IMR-90 (cell line): ENCODE data around the gene CCDC138. TPM values are rescaled to one million over a fixed set of nuclear protein-coding genes. Genes with fewer than 3 reads are reported as not detected.
A peak's percentile ranks its signal among the peaks of the same experiment; 100 is the strongest.

Source experiments
- ATAC-seq: fragments of 200-7000 bp; cut with Tn5 transposase; 2 replicates; pipeline ENCODE4 v1.9.1; 2020; ENCODE audit warnings: low read depth, mild to moderate bottlenecking, moderate library complexity
- Bru-seq: library from RNA; stranded (reverse); fragments of 400-500 nt; gene quantifications from one replicate; lab custom pipeline; 2021; lab: Mats Ljungman, UMichigan
- BruChase-seq, 2 experiments: library from RNA; stranded (reverse); fragments of 400-500 nt; gene quantifications; one replicate each; lab custom pipeline; 2021; lab: Mats Ljungman, UMichigan
- BruUV-seq: library from RNA; stranded (reverse); fragments of 400-500 nt; replicated peaks from 2 replicates; lab custom pipeline; 2021; lab: Mats Ljungman, UMichigan
- CTCF ChIA-PET: fragments of 300-600 bp; formaldehyde crosslinking; extraction: SDS; loops from one replicate; lab custom pipeline; 2021; ENCODE audit warnings: antibody characterized with exemption; lab: Yijun Ruan, JAX
- POLR2A ChIA-PET: fragments of 300-600 bp; sonication (Branson Sonifier 250); formaldehyde crosslinking; loops from one replicate; lab custom pipeline; 2022; ENCODE audit warnings: antibody characterized with exemption; ENCODE audit not compliant: unreplicated experiment; lab: Charles Lee
- DNase-seq: peaks from one replicate; pipeline ENCODE4 v3.0.0; 2013
- H2AFZ ChIP-seq: replicated peaks from 2 replicates; pipeline ENCODE3; 2013; ENCODE audit warnings: low read length, mild to moderate bottlenecking; ENCODE audit not compliant: poor library complexity
- H2AK5ac ChIP-seq: 2 replicates; pipeline ENCODE4 v1.6.1; 2013; ENCODE audit warnings: low read depth, low read length, inconsistent platforms
- H2AK9ac ChIP-seq: replicated peaks from 2 replicates; pipeline ENCODE3; 2013; ENCODE audit warnings: mild to moderate bottlenecking, low read depth, low read length, moderate library complexity; ENCODE audit not compliant: poor library complexity
- H2BK120ac ChIP-seq: 2 replicates; pipeline ENCODE4 v1.6.1; 2013; ENCODE audit warnings: low read depth, low read length, inconsistent platforms
- H2BK15ac ChIP-seq: 3 replicates; pipeline ENCODE4 v1.6.1; 2013; ENCODE audit warnings: low read depth, low read length, inconsistent platforms
- H2BK20ac ChIP-seq: 2 replicates; pipeline ENCODE4 v1.6.1; 2013; ENCODE audit warnings: low read depth, mild to moderate bottlenecking, inconsistent platforms, low read length, moderate library complexity
- H2BK5ac ChIP-seq: 2 replicates; pipeline ENCODE4 v1.6.1; 2013; ENCODE audit warnings: mild to moderate bottlenecking, low read depth, low read length, inconsistent platforms; ENCODE audit not compliant: poor library complexity, severe bottlenecking
- H3K14ac ChIP-seq: replicated peaks from 2 replicates; pipeline ENCODE4 v1.6.1; 2013; ENCODE audit warnings: low read depth, low read length, inconsistent platforms
- H3K18ac ChIP-seq: 2 replicates; pipeline ENCODE4 v1.6.1; 2013; ENCODE audit warnings: low read depth, low read length, control low read depth
- H3K23ac ChIP-seq: 2 replicates; pipeline ENCODE4 v1.6.1; 2013; ENCODE audit warnings: low read depth, low read length, inconsistent platforms
- H3K27ac ChIP-seq: 2 replicates; pipeline ENCODE4 v1.5.1; 2013; ENCODE audit warnings: mild to moderate bottlenecking, control low read depth, low read length; ENCODE audit not compliant: insufficient read depth
- H3K27me3 ChIP-seq: 2 replicates; pipeline ENCODE4 v1.6.1; 2013; ENCODE audit warnings: low read length; ENCODE audit not compliant: control insufficient read depth, insufficient read depth
- H3K36me3 ChIP-seq: 2 replicates; pipeline ENCODE4 v1.6.1; 2013; ENCODE audit warnings: low read length, mixed read lengths; ENCODE audit not compliant: control insufficient read depth, insufficient read depth
- H3K4ac ChIP-seq: 2 replicates; pipeline ENCODE4 v1.6.1; 2013; ENCODE audit warnings: low read depth, low read length, inconsistent platforms
- H3K4me1 ChIP-seq: 2 replicates; pipeline ENCODE4 v1.6.1; 2013; ENCODE audit warnings: low read length, mixed read lengths; ENCODE audit not compliant: control insufficient read depth, insufficient read depth
- H3K4me2 ChIP-seq: 2 replicates; pipeline ENCODE4 v1.6.1; 2013; ENCODE audit warnings: low read depth, mild to moderate bottlenecking, control low read depth, low read length, moderate library complexity
- H3K4me3 ChIP-seq: 2 replicates; pipeline ENCODE4 v1.5.1; 2013; ENCODE audit warnings: low read depth, mild to moderate bottlenecking, control low read depth, low read length, moderate library complexity; ENCODE audit not compliant: insufficient read depth
- H3K56ac ChIP-seq: 2 replicates; pipeline ENCODE4 v1.6.1; 2013; ENCODE audit warnings: low read length, inconsistent platforms; ENCODE audit not compliant: insufficient read depth; ENCODE audit errors: extremely low read depth
- H3K79me1 ChIP-seq, 2 experiments: 2 replicates each; pipeline ENCODE4 v1.6.1; 2013; ENCODE audit warnings: low read length in 2 of 2, inconsistent platforms in 1 of 2, low read depth in 1 of 2
- H3K9ac ChIP-seq: 2 replicates; pipeline ENCODE4 v1.6.1; 2013; ENCODE audit warnings: low read depth, low read length, control low read depth
- H3K9me1 ChIP-seq: 2 replicates; pipeline ENCODE4 v1.6.1; 2013; ENCODE audit warnings: low read length, inconsistent platforms; ENCODE audit not compliant: insufficient read depth
- H3K9me3 ChIP-seq: 2 replicates; pipeline ENCODE4 v1.6.1; 2013; ENCODE audit warnings: low read length; ENCODE audit not compliant: control insufficient read depth, insufficient read depth
- H4K20me1 ChIP-seq: 2 replicates; pipeline ENCODE4 v1.6.1; 2013; ENCODE audit warnings: low read length, inconsistent platforms; ENCODE audit not compliant: insufficient read depth
- H4K5ac ChIP-seq: 2 replicates; pipeline ENCODE4 v1.6.1; 2013; ENCODE audit warnings: mild to moderate bottlenecking, low read depth, low read length, control low read depth
- H4K8ac ChIP-seq, 2 experiments: 2 replicates each; pipeline ENCODE4 v1.6.1; 2013; ENCODE audit warnings: low read depth in 2 of 2, low read length in 2 of 2, control low read depth in 1 of 2, inconsistent platforms in 1 of 2
- H4K91ac ChIP-seq: 2 replicates; pipeline ENCODE4 v1.6.1; 2013; ENCODE audit warnings: low read depth, low read length, inconsistent platforms; ENCODE audit not compliant: insufficient read depth
- BHLHE40 ChIP-seq: fragments of 150-350 bp; IDR thresholded peaks from 2 replicates; pipeline ENCODE4 v1.6.1; 2016; ENCODE audit warnings: mild to moderate bottlenecking, low read depth, low read length
- CEBPB ChIP-seq: IDR thresholded peaks from 2 replicates; pipeline ENCODE4 v1.6.1; 2012; ENCODE audit warnings: low read depth, low read length, improper control_type of control experiment
- CTCF ChIP-seq: conservative IDR thresholded peaks from 2 replicates; pipeline ENCODE4 v1.5.1; 2012; ENCODE audit warnings: mild to moderate bottlenecking, low read depth, low read length, improper control_type of control experiment
- FOS ChIP-seq: fragments of 150-350 bp; IDR thresholded peaks from 2 replicates; pipeline ENCODE4 v1.6.1; 2016; ENCODE audit warnings: low read depth, low read length
- MAFK ChIP-seq: IDR thresholded peaks from 2 replicates; pipeline ENCODE4 v1.6.1; 2012; ENCODE audit warnings: low read depth, low read length, improper control_type of control experiment
- MAZ ChIP-seq: IDR thresholded peaks from 2 replicates; pipeline ENCODE4 v1.6.1; 2012; ENCODE audit warnings: low read depth, mild to moderate bottlenecking, low read length, improper control_type of control experiment, moderate library complexity, borderline replicate concordance
- MXI1 ChIP-seq: IDR thresholded peaks from 2 replicates; pipeline ENCODE4 v1.6.1; 2012; ENCODE audit warnings: low read depth, mild to moderate bottlenecking, low read length, moderate library complexity, borderline replicate concordance
- NFE2L2 ChIP-seq: fragments of 150-350 bp; IDR thresholded peaks from 2 replicates; pipeline ENCODE4 v1.6.1; 2016; ENCODE audit warnings: low read depth, mild to moderate bottlenecking, low read length
- POLR2A ChIP-seq: IDR thresholded peaks from 2 replicates; pipeline ENCODE4 v1.6.1; 2012; ENCODE audit warnings: mild to moderate bottlenecking, low read depth, low read length
- RAD21 ChIP-seq: IDR thresholded peaks from 2 replicates; pipeline ENCODE4 v1.6.1; 2012; ENCODE audit warnings: low read length, improper control_type of control experiment
- RCOR1 ChIP-seq: IDR thresholded peaks from 2 replicates; pipeline ENCODE4 v1.6.1; 2012; ENCODE audit warnings: mild to moderate bottlenecking, low read length, improper control_type of control experiment; ENCODE audit not compliant: insufficient replicate concordance
- SMC3 ChIP-seq: fragments of 150-350 bp; IDR thresholded peaks from 2 replicates; pipeline ENCODE4 v1.6.1; 2016; ENCODE audit warnings: low read depth, mild to moderate bottlenecking, antibody characterized with exemption, low read length, moderate library complexity
- USF2 ChIP-seq: fragments of 150-350 bp; IDR thresholded peaks from 2 replicates; pipeline ENCODE4 v1.6.1; 2017; ENCODE audit warnings: mild to moderate bottlenecking, antibody characterized with exemption, low read length, low read depth
- WGBS, 2 experiments: methylation state at CpG; one replicate each; pipeline versions ENCODE4 v1.1.5 to v1.1.7; 2013; ENCODE audit warnings: missing lambda C conversion rate in 2 of 2; ENCODE audit not compliant: insufficient read length in 1 of 2; ENCODE audit errors: extremely low coverage in 2 of 2; 5-methylcytosine and 5-hydroxymethylcytosine counted together
- dilution Hi-C: fragments of 300-500 bp; cut with HindIII; formaldehyde crosslinking; loops from one replicate; pipeline ENCODE4 v1.14.3; 2018; ENCODE audit warnings: low sequenced_read_pairs; ENCODE audit not compliant: unreplicated experiment
- in situ Hi-C: fragments of 300-500 bp; cut with MboI; formaldehyde crosslinking; loops from 3 replicates; pipeline ENCODE4 v1.14.3; 2019; ENCODE audit warnings: low sequenced_read_pairs, inconsistent platforms, mixed read lengths
- intact Hi-C: fragments of 100-400 bp; cut with micrococcal nuclease; formaldehyde crosslinking; loops from 2 replicates; pipeline ENCODE4 v1.10.0; 2022
- long read RNA-seq: library from polyadenylated mRNA; unstranded; transcript quantifications from one replicate; pipeline ENCODE4 v2.0.0, GENCODE V29; 2021; ENCODE audit not compliant: unreplicated experiment
- polyA plus RNA-seq, 3 experiments: library from polyadenylated mRNA; depleted of rRNA; stranded (reverse); fragments of >200 nt; gene quantifications; 2 replicates each; pipeline ENCODE4 v1.2.3, GENCODE V29; 2012; ENCODE audit warnings: low replicate concordance in 1 of 3
- total RNA-seq: library from RNA; depleted of rRNA; stranded (reverse); fragments of >200 nt; gene quantifications from 2 replicates; pipeline ENCODE4 v1.2.3, GENCODE V29; 2012; rRNA removed

The CCDC138 gene
- total RNA-seq (2.9 and 6.1 TPM in 2 replicates), polyA plus RNA-seq (2012; rRNA removed) (1.3 and 1.5 TPM in 2 replicates), Bru-seq, nascent RNA (percentile 63 among the genes with signal in this experiment), BruChase-seq, experiment 1, labeled RNA remaining after a 6-hour chase (percentile 67 among the genes with signal in this experiment), BruChase-seq, experiment 2, labeled RNA remaining after a 2-hour chase (percentile 61 among the genes with signal in this experiment)
- polyA plus RNA-seq (2012; cell fraction: cytosol; rRNA removed), result 0.12 and 0.30 TPM in 2 replicates
- polyA plus RNA-seq (2012; cell fraction: nucleus; rRNA removed; ENCODE audit: low replicate concordance), result 0.53 and 1.9 TPM in 2 replicates
- long read RNA-seq, result 0 reads

GRCh38 chr2:108786354-108787215, at the start of gene CCDC138:
Gene CCDC138, plus strand, starts transcription at chr2:108786771. Its CDS starts 52 bp downstream, at chr2:108786823.
- Histone ChIP-seq H3K36me3 (peaks cover 6% of the 10 kb centered on the region), H3K27me3 (no peaks in the 10 kb centered on the region), H3K56ac (0 out of 2 replicates have a peak within 1 kb of the TSS, but pooled peaks have one; percentile 20), H3K18ac (no peak within 1 kb of the TSS; the same call in 1 of the 2 replicates), H3K9me3 (no peaks in the 10 kb centered on the region), H3K27ac (peak within 1 kb of the TSS; percentile 82), H2AK5ac (0 out of 2 replicates have a peak within 1 kb of the TSS, but pooled peaks have one; percentile 3), H4K5ac (no peak within 1 kb of the TSS), H3K4me1 (peaks cover 3% of the 10 kb centered on the region; the same call in 1 of the 2 replicates), H3K4me2 (peak within 1 kb of the TSS; percentile 100), H2AK9ac (peak within 1 kb of the TSS; percentile 10), H4K20me1 (peaks cover 3% of the 10 kb centered on the region; the same call in 1 of the 2 replicates), H3K79me1 (peaks cover 6 to 9% of the 10 kb centered on the region in 2 experiments; a peak in 3 of 4 replicates), H2BK120ac (no peak within 1 kb of the TSS), H2BK15ac (no peak within 1 kb of the TSS), H3K9me1 (no peaks in the 10 kb centered on the region), H2BK5ac (no peak within 1 kb of the TSS), H3K4me3 (peak within 1 kb of the TSS; percentile 94), H4K91ac (no peak within 1 kb of the TSS), H3K9ac (peak within 1 kb of the TSS; percentile 74), H2BK20ac (no peak within 1 kb of the TSS), H4K8ac (peak within 1 kb of the TSS; percentile 39 to 63; a peak in 1 of 4 replicates), H3K14ac (peak within 1 kb of the TSS; percentile 43), H3K4ac (peak within 1 kb of the TSS; percentile 22; the same call in 1 of the 2 replicates), H3K23ac (peak within 1 kb of the TSS; percentile 67; the same call in 1 of the 2 replicates), H2AFZ (peak within 1 kb of the TSS; percentile 94)
- dilution Hi-C loops, result no loop called here
- ChIA-PET POLR2A (no interaction called here), CTCF (no interaction called here)
- peak; percentile 82 for DNase-seq
- WGBS, 2 experiments, result 0% methylated on average over 20 of the region's 78 CpGs; no CpG with 5 or more reads in 1 of the 2 experiments
- intact Hi-C loops, result no loop called here
- no TSS peak for BruUV-seq
- peak; percentile 99 for ATAC-seq
- in situ Hi-C loops, result no loop called here
- TF ChIP-seq NFE2L2 (no peak), BHLHE40 (no peak), CEBPB (no peak), RCOR1 (no peak), RAD21 (no peak), MAZ (peak; percentile 93; the same call in 1 of the 2 replicates), MXI1 (peak; percentile 91), FOS (peak; percentile 24; the same call in 1 of the 2 replicates), CTCF (no peak), MAFK (0 out of 2 replicates have a peak, but pooled peaks have one; percentile 11), USF2 (no peak), POLR2A (peak; percentile 88), SMC3 (no peak)
